Natural killer cell (primary cell): ENCODE measurements around the gene CFAP20. TPM values are rescaled to one million over a fixed set of nuclear protein-coding genes. Genes with fewer than 3 reads are reported as not detected.
A peak's percentile ranks its signal among the peaks of the same experiment; 100 is the strongest.
"Not testable (repeated sequence)": the region's sequence is repeated elsewhere in the genome, so short reads cannot be mapped to it uniquely, and the experiment has no call there.

Source experiments
- ATAC-seq, 3 donors: fragments of 150-1000 bp in 2 of 3; fragments of 200-7000 bp in 1 of 3; cut with Tn5 transposase; 1 replicate in 1 of 3; 2 replicates in 2 of 3; pipeline ENCODE4 v1.10.0; 2021; ENCODE audit warnings: mild to moderate bottlenecking in 2 of 3, moderate library complexity in 2 of 3
- DNase-seq, 2 donors: peaks; one replicate each; pipeline versions ENCODE4 v3.0.0 to v3.0.0-alpha.2; 2013 to 2021; ENCODE audit warnings: mixed read lengths in 1 of 2
- H3K27ac ChIP-seq: one replicate; pipeline ENCODE4 v1.5.1; 2013; ENCODE audit warnings: mild to moderate bottlenecking, low read length
- H3K27me3 ChIP-seq: one replicate; pipeline ENCODE4 v1.6.1; 2013; ENCODE audit warnings: low read length; ENCODE audit not compliant: control insufficient read depth, insufficient read depth
- H3K36me3 ChIP-seq: one replicate; pipeline ENCODE4 v1.6.1; 2013; ENCODE audit warnings: low read length; ENCODE audit not compliant: control insufficient read depth, insufficient read depth
- H3K4me1 ChIP-seq: one replicate; pipeline ENCODE4 v1.6.1; 2013; ENCODE audit warnings: low read length; ENCODE audit not compliant: control insufficient read depth, insufficient read depth
- H3K4me3 ChIP-seq: one replicate; pipeline ENCODE4 v1.5.1; 2013; ENCODE audit warnings: low read length
- H3K9me3 ChIP-seq: one replicate; pipeline ENCODE4 v1.6.1; 2013; ENCODE audit warnings: low read length; ENCODE audit not compliant: control insufficient read depth, insufficient read depth
- H3K27ac Mint-ChIP-seq, 2 donors: one replicate each; pipeline ENCODE4 v1.8.0; 2022; ENCODE audit warnings: mild to moderate bottlenecking in 2 of 2, mixed read lengths in 2 of 2, moderate library complexity in 1 of 2
- H3K27me3 Mint-ChIP-seq, 2 donors: one replicate each; pipeline ENCODE4 v1.8.0; 2022; ENCODE audit warnings: low read depth in 2 of 2, mixed read lengths in 2 of 2
- H3K36me3 Mint-ChIP-seq: one replicate; pipeline ENCODE4 v1.8.0; 2022; ENCODE audit warnings: mixed read lengths
- H3K4me1 Mint-ChIP-seq, 2 donors: one replicate each; pipeline ENCODE4 v1.8.0; 2022; ENCODE audit warnings: mixed read lengths in 2 of 2
- H3K4me3 Mint-ChIP-seq: one replicate; pipeline ENCODE4 v1.8.0; 2022; ENCODE audit warnings: mild to moderate bottlenecking, moderate library complexity, mixed read lengths
- H3K9me3 Mint-ChIP-seq, 2 donors: one replicate each; pipeline ENCODE4 v1.8.0; 2022; ENCODE audit warnings: mixed read lengths in 2 of 2
- WGBS: methylation state at CpG from one replicate; pipeline ENCODE4 v1.1.7; 2013; ENCODE audit warnings: missing lambda C conversion rate; ENCODE audit not compliant: insufficient coverage; 5-methylcytosine and 5-hydroxymethylcytosine counted together
- intact Hi-C: fragments of 100-400 bp; cut with micrococcal nuclease; formaldehyde crosslinking; loops from one replicate; pipeline ENCODE4 v1.14.2; 2022
- total RNA-seq, 4 donors: library from RNA; stranded (reverse); fragments of 120-200 nt in 1 of 4; gene quantifications; one replicate each; pipeline versions ENCODE4 v1.2.3 to v1.2.4, GENCODE V29; 2013 to 2022
- TF ChIP-seq, protein P1 (sequence below): fragments of 200-600 bp; IDR thresholded peaks from one replicate; pipeline ENCODE4 v1.8.0; 2022; ENCODE audit warnings: antibody characterized with exemption

CFAP20 gene
- total RNA-seq, 3 donors from 2014 or later (not counting 1 experiment from before 2014, with no cell fraction given): 57.9 to 137 (median 64.7) TPM

DNA sequence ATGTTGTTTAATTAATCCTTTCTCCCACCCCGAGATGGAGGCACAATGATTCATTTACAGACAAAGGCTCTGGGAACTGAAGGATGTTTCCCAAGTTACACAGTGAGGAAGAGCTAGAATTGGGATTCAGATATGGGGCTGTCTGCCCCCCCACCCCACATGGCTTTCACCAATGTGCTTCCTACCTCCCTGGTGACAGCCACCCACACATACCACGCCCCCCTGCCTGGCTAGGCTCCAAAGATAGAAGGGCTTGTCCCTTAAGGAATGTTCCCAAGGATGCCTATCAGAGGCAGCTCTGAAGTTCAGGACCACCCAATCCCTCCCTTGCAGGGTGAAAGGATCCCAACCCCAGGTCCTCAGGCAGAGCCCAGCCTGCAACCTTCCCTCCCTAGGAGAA, 32.9 kb downstream of the CFAP20 start:
- WGBS: 75% methylated on average over 1 of the region's 2 CpGs
- Histone ChIP-seq H3K36me3 (no peaks in the 10 kb centered on the region), H3K27me3 (no peaks in the 10 kb centered on the region), H3K4me3 (no peak overlapping the region), H3K4me1 (peaks cover 3% of the 10 kb centered on the region), H3K9me3 (no peaks in the 10 kb centered on the region), H3K27ac (no peak overlapping the region)
- H3K36me3 Mint-ChIP-seq: no peaks in the 10 kb centered on the region
- no peaks in the 10 kb centered on the region for H3K9me3 Mint-ChIP-seq
- ATAC-seq (no peak), DNase-seq (no peak)
- intact Hi-C loops: no loop called here
- H3K27me3 Mint-ChIP-seq: no peaks in the 10 kb centered on the region
- peaks cover 15 to 16% of the 10 kb centered on the region in 2 donors for H3K4me1 Mint-ChIP-seq
- H3K27ac Mint-ChIP-seq: no peak overlapping the region
- no peak overlapping the region for H3K4me3 Mint-ChIP-seq
- TF ChIP-seq, protein P1, sequence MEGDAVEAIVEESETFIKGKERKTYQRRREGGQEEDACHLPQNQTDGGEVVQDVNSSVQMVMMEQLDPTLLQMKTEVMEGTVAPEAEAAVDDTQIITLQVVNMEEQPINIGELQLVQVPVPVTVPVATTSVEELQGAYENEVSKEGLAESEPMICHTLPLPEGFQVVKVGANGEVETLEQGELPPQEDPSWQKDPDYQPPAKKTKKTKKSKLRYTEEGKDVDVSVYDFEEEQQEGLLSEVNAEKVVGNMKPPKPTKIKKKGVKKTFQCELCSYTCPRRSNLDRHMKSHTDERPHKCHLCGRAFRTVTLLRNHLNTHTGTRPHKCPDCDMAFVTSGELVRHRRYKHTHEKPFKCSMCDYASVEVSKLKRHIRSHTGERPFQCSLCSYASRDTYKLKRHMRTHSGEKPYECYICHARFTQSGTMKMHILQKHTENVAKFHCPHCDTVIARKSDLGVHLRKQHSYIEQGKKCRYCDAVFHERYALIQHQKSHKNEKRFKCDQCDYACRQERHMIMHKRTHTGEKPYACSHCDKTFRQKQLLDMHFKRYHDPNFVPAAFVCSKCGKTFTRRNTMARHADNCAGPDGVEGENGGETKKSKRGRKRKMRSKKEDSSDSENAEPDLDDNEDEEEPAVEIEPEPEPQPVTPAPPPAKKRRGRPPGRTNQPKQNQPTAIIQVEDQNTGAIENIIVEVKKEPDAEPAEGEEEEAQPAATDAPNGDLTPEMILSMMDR: no peak

- H3K36me3 ChIP-seq, H3K36me3 Mint-ChIP-seq, H3K27ac ChIP-seq, DNase-seq, H3K4me1 ChIP-seq, H3K4me3 Mint-ChIP-seq, H3K27me3 ChIP-seq, H3K4me3 ChIP-seq, H3K9me3 ChIP-seq, H3K27me3 Mint-ChIP-seq, H3K9me3 Mint-ChIP-seq, H3K27ac Mint-ChIP-seq, intact Hi-C loops, ATAC-seq: not testable (repeated sequence)
- WGBS: 72% methylated on average over 6 of the region's 6 CpGs
- H3K4me1 Mint-ChIP-seq: peaks cover 15 to 16% of the 10 kb centered on the region in 2 donors
Observed at GRCh38 chr16:58095575-58095960, 33.6 kb downstream of the CFAP20 start.

GRCh38 chr16:58094791-58095574, 34.2 kb downstream of the CFAP20 start:
- Mint-ChIP-seq H3K9me3 (no peaks in the 10 kb centered on the region), H3K4me3 (no peak overlapping the region), H3K36me3 (no peaks in the 10 kb centered on the region), H3K27me3 (no peaks in the 10 kb centered on the region), H3K27ac (no peak overlapping the region), H3K4me1 (peaks cover 15 to 16% of the 10 kb centered on the region in 2 donors)
- H3K27me3 ChIP-seq: no peaks in the 10 kb centered on the region
- DNase-seq: no peak
- no peak overlapping the region for H3K4me3 ChIP-seq
- ATAC-seq: peak in 1 of 3 donors; percentile 45
- H3K4me1 ChIP-seq: peaks cover 3% of the 10 kb centered on the region
- 69% methylated on average over 15 of the region's 15 CpGs for WGBS
- no peaks in the 10 kb centered on the region for H3K36me3 ChIP-seq
- intact Hi-C loops: no loop called here
- H3K27ac ChIP-seq: no peak overlapping the region
- TF ChIP-seq, protein P1: no peak
- H3K9me3 ChIP-seq: no peaks in the 10 kb centered on the region

DNA sequence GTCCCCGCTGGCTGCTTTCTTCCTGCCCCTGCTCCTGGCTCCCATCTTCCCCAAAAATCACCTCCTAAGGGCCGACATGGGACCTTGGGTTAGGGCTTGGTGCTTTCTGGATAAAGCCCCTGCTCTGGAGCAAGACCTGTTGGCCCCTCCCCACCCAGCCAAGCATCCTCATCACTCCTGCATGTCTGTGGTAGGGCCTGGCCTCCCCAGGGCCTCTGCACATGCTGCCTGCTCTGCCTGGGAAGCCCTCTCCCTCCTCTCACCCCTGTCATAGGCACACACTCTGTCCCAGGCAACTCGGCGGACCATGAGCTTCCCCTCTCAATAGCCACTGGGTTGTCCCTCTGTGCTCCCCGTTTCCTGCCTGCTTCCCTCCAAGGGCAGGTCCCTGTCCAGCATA, 35.2 kb downstream of the CFAP20 start:
- intact Hi-C loops: no loop called here
- WGBS: 83% methylated on average over 5 of the region's 5 CpGs
- Histone ChIP-seq H3K27me3 (no peaks in the 10 kb centered on the region), H3K9me3 (no peaks in the 10 kb centered on the region), H3K27ac (no peak overlapping the region), H3K4me3 (no peak overlapping the region), H3K36me3 (no peaks in the 10 kb centered on the region), H3K4me1 (peaks cover 3% of the 10 kb centered on the region)
- no peaks in the 10 kb centered on the region for H3K36me3 Mint-ChIP-seq
- no peaks in the 10 kb centered on the region for H3K27me3 Mint-ChIP-seq
- TF ChIP-seq, protein P1: no peak
- H3K9me3 Mint-ChIP-seq: no peaks in the 10 kb centered on the region
- DNase-seq: no peak
- ATAC-seq: no peak
- no peak overlapping the region for H3K27ac Mint-ChIP-seq
- no peak overlapping the region for H3K4me3 Mint-ChIP-seq
- peaks cover 15 to 16% of the 10 kb centered on the region in 2 donors for H3K4me1 Mint-ChIP-seq

DNA sequence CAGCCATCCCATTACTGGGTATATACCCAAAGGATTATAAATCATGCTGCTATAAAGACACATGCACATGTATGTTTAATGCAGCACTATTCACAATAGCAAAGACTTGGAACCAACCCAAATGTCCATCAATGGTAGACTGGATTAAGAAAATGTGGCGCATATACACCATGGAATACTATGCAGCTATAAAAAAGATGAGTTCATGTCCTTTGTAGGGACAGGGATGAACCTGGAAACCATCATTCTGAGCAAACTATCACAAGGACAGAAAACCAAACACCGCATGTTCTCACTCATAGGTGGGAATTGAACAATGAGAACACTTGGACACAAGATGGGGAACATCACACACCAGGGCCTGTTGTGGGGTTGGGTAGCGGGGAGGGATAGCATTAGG, 38.8 kb downstream of the CFAP20 start:
- DNase-seq, H3K27ac Mint-ChIP-seq, H3K4me3 ChIP-seq, H3K36me3 ChIP-seq, H3K36me3 Mint-ChIP-seq, H3K27me3 ChIP-seq, H3K4me3 Mint-ChIP-seq, H3K4me1 ChIP-seq, H3K9me3 Mint-ChIP-seq, intact Hi-C loops, ATAC-seq, H3K4me1 Mint-ChIP-seq, H3K27ac ChIP-seq, H3K9me3 ChIP-seq, H3K27me3 Mint-ChIP-seq: not testable (repeated sequence)
- 100% methylated on average over 2 of the region's 3 CpGs for WGBS
